CD4-positive, alpha-beta T cell treated with Interleukin-6 at 100 ng/mL for 8 hours (primary cell): Measurements from ENCODE around the gene MACROD2.

Experiments used
- DNase-seq: peaks from one replicate; pipeline ENCODE4 v3.0.0-alpha.2; 2020; ENCODE audit warnings: mixed read lengths, low spot score

MACROD2 gene

GRCh38 chr20:14062786-14063185, 67.5 kb downstream of the MACROD2 start:
- DNase-seq: no peak

GRCh38 chr20:14064333-14064732, 69.0 kb downstream of the MACROD2 start:
- DNase-seq: no peak

GRCh38 chr20:14064921-14065320, 69.6 kb downstream of the MACROD2 start:
- DNase-seq: no peak

- no peak for DNase-seq
Measured at GRCh38 chr20:14065774-14066173, 70.5 kb downstream of the MACROD2 start.

GRCh38 chr20:14067603-14068002, 72.3 kb downstream of the MACROD2 start:
- DNase-seq: no peak

GRCh38 chr20:14069796-14070195, 74.5 kb downstream of the MACROD2 start:
- DNase-seq: no peak

- DNase-seq: no peak
Measured at GRCh38 chr20:14093652-14094051, 98.3 kb downstream of the MACROD2 start.

- DNase-seq: no peak
Measured at GRCh38 chr20:14098261-14098660, 102.9 kb downstream of the MACROD2 start.

GRCh38 chr20:14113416-14113815, 118.1 kb downstream of the MACROD2 start:
- DNase-seq: no peak

GRCh38 chr20:14114065-14114704, 118.9 kb downstream of the MACROD2 start:
- no peak for DNase-seq

GRCh38 chr20:14116037-14116436, 120.7 kb downstream of the MACROD2 start:
- DNase-seq: no peak

GRCh38 chr20:14117768-14118167, 122.5 kb downstream of the MACROD2 start:
- DNase-seq: no peak

- DNase-seq: no peak
Measured at GRCh38 chr20:14126856-14127255, 131.5 kb downstream of the MACROD2 start.

- DNase-seq: no peak
Measured at GRCh38 chr20:14127514-14128223, 132.4 kb downstream of the MACROD2 start.

- no peak for DNase-seq
Measured at GRCh38 chr20:14134004-14134403, 138.7 kb downstream of the MACROD2 start.

GRCh38 chr20:14142171-14142570, 146.9 kb downstream of the MACROD2 start:
- DNase-seq: no peak

GRCh38 chr20:14142964-14143627, 147.8 kb downstream of the MACROD2 start:
- no peak for DNase-seq

GRCh38 chr20:14148042-14148441, 152.7 kb downstream of the MACROD2 start:
- DNase-seq: no peak

- DNase-seq: no peak
Measured at GRCh38 chr20:14155361-14155760, 160.0 kb downstream of the MACROD2 start.

GRCh38 chr20:14178528-14178927, 183.2 kb downstream of the MACROD2 start:
- DNase-seq: no peak

GRCh38 chr20:14178952-14179351, 183.6 kb downstream of the MACROD2 start:
- DNase-seq: no peak

- DNase-seq: no peak
Measured at GRCh38 chr20:14189794-14190402, 194.6 kb downstream of the MACROD2 start.

GRCh38 chr20:14191559-14191958, 196.2 kb downstream of the MACROD2 start:
- DNase-seq: no peak
